Non-pigmented ciliary epithelial cell (primary cell): ENCODE measurements around the gene TRIM13.

ENCODE experiments used
- DNase-seq: peaks from one replicate; pipeline ENCODE4 v3.0.0-alpha.2; 2010; ENCODE audit warnings: low read depth

Gene TRIM13

GRCh38 chr13:50065712-50066111 is 68.9 kb downstream of the TRIM13 start:
- no peak for DNase-seq
